ENCODE measurements around the gene MNX1. TPM values are rescaled to one million over a fixed set of nuclear protein-coding genes. Genes with fewer than 3 reads are reported as not detected.

The MNX1 gene
- total RNA-seq, 1 experiment from 2014 or later = 0.28 TPM

- no peak overlapping the region for H3K4me3 ChIP-seq
- BruUV-seq (replicated peaks) = no TSS peak
- intact Hi-C loops (cut with micrococcal nuclease; ENCODE audit: unreplicated experiment) = loop anchor here (10.0 kb wide), 1 partner anchor 117 kb away; the partner anchor contains the start of gene UBE3C
- H3K9me3 ChIP-seq (ENCODE audit: insufficient read depth, low read depth) = no peaks in the 10 kb centered on the region
- H2AFZ ChIP-seq = no peak overlapping the region
- TF ChIP-seq EZH2 (IDR thresholded peaks at IDR 0.05; ENCODE audit: low read depth) (no peak), CTCF (conservative IDR thresholded peaks at IDR 0.05) (no peak)
- peaks cover 37% of the 10 kb centered on the region for H3K27me3 ChIP-seq (ENCODE audit: insufficient read depth, low read depth)
- no peak overlapping the region for H3K4me2 ChIP-seq
- H3K27ac ChIP-seq = no peak overlapping the region
- H3K36me3 ChIP-seq (ENCODE audit: low read depth) = no peaks in the 10 kb centered on the region
- no peak for DNase-seq
- H3K4me1 ChIP-seq (replicated peaks; ENCODE audit: insufficient read depth) = no peaks in the 10 kb centered on the region
- ChIA-PET CTCF (no interaction called here), POLR2A (ENCODE audit: unreplicated experiment) (no interaction called here)
- no peaks in the 10 kb centered on the region for H3F3A ChIP-seq (ENCODE audit: insufficient read depth, low read depth)
- H4K20me1 ChIP-seq (ENCODE audit: insufficient read depth) = no peaks in the 10 kb centered on the region
- no peaks in the 10 kb centered on the region for H3K79me2 ChIP-seq (ENCODE audit: low read depth)
- H3K9me2 ChIP-seq (ENCODE audit: insufficient read depth) = no peaks in the 10 kb centered on the region
These were observed 7.3 kb upstream of the MNX1 start for GRCh38 chr7:157017603-157018327.

GRCh38 chr7:157017149-157017548 is 6.7 kb upstream of the MNX1 start:
- Histone ChIP-seq H3K27ac (no peak overlapping the region), H3K79me2 (ENCODE audit: low read depth) (no peaks in the 10 kb centered on the region), H4K20me1 (ENCODE audit: insufficient read depth) (no peaks in the 10 kb centered on the region), H3F3A (ENCODE audit: insufficient read depth, low read depth) (no peaks in the 10 kb centered on the region), H3K4me1 (replicated peaks; ENCODE audit: insufficient read depth) (no peaks in the 10 kb centered on the region), H3K36me3 (ENCODE audit: low read depth) (no peaks in the 10 kb centered on the region), H3K4me3 (no peak overlapping the region), H3K27me3 (ENCODE audit: insufficient read depth, low read depth) (peaks cover 31% of the 10 kb centered on the region; the same call in 1 of the 2 replicates), H3K9me3 (ENCODE audit: insufficient read depth, low read depth) (no peaks in the 10 kb centered on the region), H3K4me2 (no peak overlapping the region), H3K9me2 (ENCODE audit: insufficient read depth) (no peaks in the 10 kb centered on the region), H2AFZ (no peak overlapping the region)
- TF ChIP-seq CTCF (conservative IDR thresholded peaks at IDR 0.05) = no peak
- TF ChIP-seq EZH2 (IDR thresholded peaks at IDR 0.05; ENCODE audit: low read depth) = no peak
- DNase-seq = no peak
- no TSS peak for BruUV-seq (replicated peaks)
- POLR2A ChIA-PET (ENCODE audit: unreplicated experiment) = no interaction called here
- intact Hi-C loops (cut with micrococcal nuclease; ENCODE audit: unreplicated experiment) = loop anchor here (10.0 kb wide), 1 partner anchor 118 kb away; the partner anchor contains the start of gene UBE3C
- CTCF ChIA-PET = no interaction called here

- intact Hi-C loops (cut with micrococcal nuclease; ENCODE audit: unreplicated experiment) = loop anchor here (10.0 kb wide), 1 partner anchor 118 kb away; the partner anchor contains the start of gene UBE3C
- POLR2A ChIA-PET (ENCODE audit: unreplicated experiment) = no interaction called here
- CTCF ChIA-PET = no interaction called here
- H3K4me3 ChIP-seq = no peak overlapping the region
- H2AFZ ChIP-seq = no peak overlapping the region
- no TSS peak for BruUV-seq (replicated peaks)
- no peak for DNase-seq
- no peaks in the 10 kb centered on the region for H3K9me2 ChIP-seq (ENCODE audit: insufficient read depth)
- no peak overlapping the region for H3K27ac ChIP-seq
- peaks cover 4% of the 10 kb centered on the region for H3K4me1 ChIP-seq (replicated peaks; ENCODE audit: insufficient read depth)
- H3K36me3 ChIP-seq (ENCODE audit: low read depth) = no peaks in the 10 kb centered on the region
- no peaks in the 10 kb centered on the region for H3F3A ChIP-seq (ENCODE audit: insufficient read depth, low read depth)
- H3K27me3 ChIP-seq (ENCODE audit: insufficient read depth, low read depth) = peaks cover 28% of the 10 kb centered on the region; the same call in 1 of the 2 replicates
- no peaks in the 10 kb centered on the region for H3K79me2 ChIP-seq (ENCODE audit: low read depth)
- no peaks in the 10 kb centered on the region for H3K9me3 ChIP-seq (ENCODE audit: insufficient read depth, low read depth)
- no peak for TF ChIP-seq EZH2 (IDR thresholded peaks at IDR 0.05; ENCODE audit: low read depth)
- no peak for TF ChIP-seq CTCF (conservative IDR thresholded peaks at IDR 0.05)
- H3K4me2 ChIP-seq = no peak overlapping the region
- no peaks in the 10 kb centered on the region for H4K20me1 ChIP-seq (ENCODE audit: insufficient read depth)
These were observed 6.0 kb upstream of the MNX1 start for GRCh38 chr7:157016352-157017041.
